ENCODE results near the gene CARNS1.

The CARNS1 gene

GRCh38 chr11:67468456-67468758 lies 52.9 kb downstream of the CARNS1 start:
- no peak for DNase-seq

GRCh38 chr11:67468759-67469507 lies 53.5 kb downstream of the CARNS1 start, which contains the start of gene TMEM134:
TMEM134 (minus strand) TSS chr11:67469251; CDS start chr11:67469192, 59 bp downstream.
- peak; percentile 91 for DNase-seq

GRCh38 chr11:67469508-67469811 lies 54.0 kb downstream of the CARNS1 start:
- no peak for DNase-seq

GRCh38 chr11:67470337-67471002 lies 55.0 kb downstream of the CARNS1 start:
- DNase-seq = no peak

- no peak for DNase-seq
These were observed 57.4 kb downstream of the CARNS1 start for GRCh38 chr11:67472882-67473281.
